Ureter (tissue), 1 donor: Measurements from ENCODE around the gene PALS2. TPM values are rescaled to one million over a fixed set of nuclear protein-coding genes. Genes with fewer than 3 reads are reported as not detected.

Experiments
- DNase-seq: peaks from one replicate; pipeline ENCODE4 v3.0.0-alpha.2; 2020; ENCODE audit warnings: low spot score
- total RNA-seq: library from RNA; stranded (reverse); gene quantifications from one replicate; pipeline ENCODE4 v1.2.4, GENCODE V29; 2023
- donor health status: DM: yes; HTN: yes; CAD: no.

Gene PALS2
- total RNA-seq, 1 donor from 2014 or later = 19.8 TPM

- no peak for DNase-seq
Measured at GRCh38 chr7:24587853-24588252, 14.6 kb downstream of the PALS2 start.

- no peak for DNase-seq
Measured at GRCh38 chr7:24591152-24591551, 17.9 kb downstream of the PALS2 start.

GRCh38 chr7:24595671-24596418 is 22.6 kb downstream of the PALS2 start:
- no peak for DNase-seq

- no peak for DNase-seq
Measured at GRCh38 chr7:24597014-24597413, 23.8 kb downstream of the PALS2 start.

GRCh38 chr7:24601600-24601999 is 28.3 kb downstream of the PALS2 start:
- DNase-seq = no peak

- DNase-seq = no peak
Measured at GRCh38 chr7:24602860-24603456, 29.7 kb downstream of the PALS2 start.

GRCh38 chr7:24604630-24605029 is 31.4 kb downstream of the PALS2 start:
- DNase-seq = no peak

GRCh38 chr7:24608504-24608903 is 35.3 kb downstream of the PALS2 start:
- DNase-seq = no peak

- no peak for DNase-seq
Measured at GRCh38 chr7:24609059-24609458, 35.8 kb downstream of the PALS2 start.

GRCh38 chr7:24609570-24609969 is 36.3 kb downstream of the PALS2 start:
- no peak for DNase-seq

GRCh38 chr7:24611130-24611529 is 37.9 kb downstream of the PALS2 start:
- no peak for DNase-seq

GRCh38 chr7:24617957-24618616 is 44.8 kb downstream of the PALS2 start:
- no peak for DNase-seq

- DNase-seq = no peak
Measured at GRCh38 chr7:24619978-24620377, 46.7 kb downstream of the PALS2 start.

GRCh38 chr7:24622646-24623182 is 49.5 kb downstream of the PALS2 start:
- no peak for DNase-seq

Other genes starting within 250 kb of the PALS2 start
- gene GSDME, start 184.0 kb downstream of the PALS2 start, total RNA-seq = 22.4 TPM